NCI-H1694 (cell line): ENCODE measurements around the gene TRIM41.
"Not testable (repeated sequence)": the region's sequence is repeated elsewhere in the genome, so short reads cannot be mapped to it uniquely, and the experiment has no call there.

ENCODE experiments used
- DNase-seq: peaks from one replicate; lab custom pipeline; 2025; lab: John Stamatoyannopoulos, UW

TRIM41 gene

GRCh38 chr5:181210698-181211097 is 12.4 kb upstream of the TRIM41 start:
- not testable (repeated sequence) for DNase-seq

DNA sequence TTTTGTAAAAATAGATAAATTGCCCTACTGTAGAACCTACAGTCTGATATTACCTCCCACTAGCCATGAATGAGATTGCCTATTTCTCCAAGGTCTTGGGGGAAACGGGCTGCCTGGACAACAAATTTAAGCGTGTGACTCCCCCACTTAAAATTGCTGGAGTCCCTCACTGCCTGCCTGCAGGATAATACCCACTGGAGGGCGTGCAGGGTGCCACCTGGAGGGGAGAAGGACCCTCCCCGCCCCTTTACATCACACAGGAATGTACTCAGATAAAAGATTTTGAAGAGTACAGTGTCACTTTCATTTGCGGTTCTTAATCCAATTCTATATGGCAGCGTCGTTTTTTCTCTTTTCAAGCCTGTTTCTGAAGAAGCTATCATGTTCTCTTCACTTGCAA is 11.9 kb upstream of the TRIM41 start:
- no peak for DNase-seq

GRCh38 chr5:181212080-181212479 is 11.0 kb upstream of the TRIM41 start:
- DNase-seq: no peak

DNA sequence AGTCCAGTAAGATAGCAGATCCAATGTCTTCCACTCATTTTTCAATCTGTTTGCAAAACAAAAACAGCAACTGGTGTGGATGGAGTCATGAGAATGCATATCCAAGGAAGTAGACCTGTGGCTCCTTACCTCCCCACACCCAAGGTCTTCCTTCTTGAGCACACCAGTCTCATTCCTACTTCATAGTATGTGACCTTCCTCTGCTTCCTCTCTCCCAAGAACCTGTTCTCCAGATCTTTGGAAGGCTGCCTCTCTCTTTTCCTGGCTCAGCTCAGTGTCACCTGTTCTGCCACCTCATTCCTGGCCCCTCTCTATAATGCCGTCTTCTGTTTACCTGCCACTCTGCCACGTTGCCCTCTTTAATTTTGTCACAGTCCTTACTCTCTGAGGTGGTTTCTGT is 10.1 kb upstream of the TRIM41 start:
- no peak for DNase-seq

GRCh38 chr5:181214249-181214648 is 8.8 kb upstream of the TRIM41 start:
- not testable (repeated sequence) for DNase-seq

GRCh38 chr5:181215997-181216989 is 6.8 kb upstream of the TRIM41 start:
- DNase-seq: no peak

DNA sequence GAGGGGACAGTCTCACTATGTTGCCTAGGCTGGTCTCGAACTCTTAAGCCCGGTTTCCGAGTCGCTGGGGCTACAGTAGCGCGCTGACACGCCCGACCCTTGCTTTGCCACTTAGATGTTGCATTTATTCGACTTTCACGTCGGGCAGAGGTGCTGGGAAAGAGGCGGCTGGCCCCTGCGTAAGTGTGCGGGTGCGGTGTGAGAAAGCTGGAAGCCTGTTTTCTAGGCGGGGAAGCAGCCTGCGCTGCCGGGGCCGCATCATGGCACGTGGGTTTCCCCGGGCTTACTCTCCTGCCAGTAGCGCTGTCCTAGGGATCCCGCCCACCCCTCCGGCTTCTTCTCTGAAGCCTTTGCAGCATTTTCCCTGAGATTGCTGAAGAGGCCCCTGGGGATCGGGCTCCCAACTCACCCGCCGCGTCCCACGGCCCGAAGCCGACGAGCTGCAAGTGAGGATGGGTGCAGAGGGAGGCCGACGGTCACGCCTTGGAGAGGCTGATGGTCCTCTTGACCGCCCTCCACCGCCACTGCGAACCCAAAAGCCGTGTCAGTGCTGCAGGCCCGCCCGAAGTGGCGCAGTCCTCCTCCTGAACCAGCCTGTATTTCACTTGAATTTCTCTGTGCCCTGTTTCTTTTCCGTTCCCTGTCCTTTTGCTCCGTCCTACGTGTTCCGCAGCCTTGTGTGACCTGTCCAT is 5.8 kb upstream of the TRIM41 start:
- DNase-seq: no peak

GRCh38 chr5:181217803-181218062 is 5.3 kb upstream of the TRIM41 start:
- no peak for DNase-seq

GRCh38 chr5:181218795-181219124 is 4.3 kb upstream of the TRIM41 start:
- DNase-seq: no peak

DNA sequence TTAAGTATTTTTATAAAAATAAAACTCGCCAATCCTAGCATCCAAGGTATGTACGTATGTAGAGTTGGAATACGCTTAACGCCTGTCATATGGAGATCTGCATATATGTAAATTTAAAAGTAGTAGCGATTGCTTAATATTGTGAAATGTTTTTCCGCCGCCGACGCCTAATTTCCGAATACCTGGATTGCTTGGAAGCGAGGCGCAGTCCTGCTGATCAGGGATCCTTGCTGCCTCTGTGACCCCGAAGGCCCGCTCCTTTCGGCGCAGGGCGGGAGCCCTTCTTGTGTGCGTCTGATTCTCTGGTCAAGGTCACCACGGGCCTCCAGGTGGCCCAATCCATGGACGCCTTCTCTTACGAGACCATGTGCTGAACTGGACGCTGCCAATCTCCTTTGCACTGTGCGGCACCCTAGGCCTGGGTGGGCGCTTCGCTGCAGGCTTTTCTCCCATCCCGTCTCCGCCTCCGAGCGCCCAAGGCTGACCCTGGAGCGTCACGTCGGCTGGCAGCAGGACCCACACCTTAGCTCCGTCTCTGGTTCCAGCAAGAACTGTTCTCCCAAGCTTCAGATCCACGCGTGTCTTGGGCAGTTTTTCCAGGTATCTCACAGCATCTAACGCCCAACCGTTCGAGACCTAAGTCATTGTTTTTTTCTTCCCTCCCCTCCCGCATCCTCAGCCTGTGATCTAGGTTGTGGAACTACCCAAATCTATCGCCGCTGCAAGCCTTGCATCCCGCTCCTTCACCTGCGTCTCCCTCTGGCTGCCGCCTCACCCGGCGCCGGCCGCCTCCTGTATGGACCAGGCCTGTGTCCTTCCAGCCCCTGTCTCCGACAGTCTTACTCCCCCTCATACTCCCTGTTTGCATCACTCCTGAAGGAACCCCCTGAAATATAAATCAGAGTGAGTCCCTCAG is 3.6 kb upstream of the TRIM41 start:
- DNase-seq: no peak

DNA sequence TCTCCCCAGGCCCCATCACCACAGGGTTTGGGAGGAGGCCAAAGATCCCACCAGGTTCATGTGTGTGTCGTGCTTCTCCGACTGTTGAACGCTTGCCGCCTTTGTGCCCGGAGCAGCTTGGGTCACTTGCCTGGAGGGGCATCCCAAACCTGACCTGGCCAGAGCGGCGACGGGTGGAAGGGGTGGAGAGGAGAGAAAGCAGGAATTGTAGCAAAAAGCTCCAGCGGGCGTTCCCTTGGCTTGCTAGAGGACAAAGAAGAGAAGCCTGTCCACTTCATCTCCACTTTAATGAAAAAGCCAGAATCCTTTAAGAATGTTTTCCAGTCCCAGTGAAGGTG is 2.9 kb upstream of the TRIM41 start:
- no peak for DNase-seq

GRCh38 chr5:181221105-181221791 is 1.8 kb upstream of the TRIM41 start:
- no peak for DNase-seq

GRCh38 chr5:181221792-181222629 is 1.1 kb upstream of the TRIM41 start:
- no peak for DNase-seq

DNA sequence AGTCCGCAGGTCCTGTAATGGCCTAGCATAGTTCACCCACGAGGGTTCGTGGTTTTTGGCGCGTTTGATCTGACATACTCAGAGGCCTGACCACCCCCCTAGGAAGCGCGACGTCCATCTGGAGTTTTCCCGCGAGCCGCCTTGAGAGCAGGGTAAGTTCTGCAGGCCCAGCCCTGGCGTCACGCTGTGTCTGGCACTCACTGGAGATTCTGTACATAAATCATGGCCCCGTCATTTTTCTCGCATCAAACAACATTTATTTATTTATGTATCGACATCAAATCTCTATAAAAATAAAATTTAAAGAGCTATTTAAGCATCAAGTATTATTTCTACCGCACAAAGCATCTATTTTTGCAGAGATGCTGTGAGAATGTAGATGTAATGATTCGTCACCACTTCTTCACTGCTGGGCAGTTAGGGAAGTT is 437 bp upstream of the TRIM41 start:
- no peak for DNase-seq

GRCh38 chr5:181223729-181224389 is 778 bp downstream of the TRIM41 start:
- no peak for DNase-seq

DNA sequence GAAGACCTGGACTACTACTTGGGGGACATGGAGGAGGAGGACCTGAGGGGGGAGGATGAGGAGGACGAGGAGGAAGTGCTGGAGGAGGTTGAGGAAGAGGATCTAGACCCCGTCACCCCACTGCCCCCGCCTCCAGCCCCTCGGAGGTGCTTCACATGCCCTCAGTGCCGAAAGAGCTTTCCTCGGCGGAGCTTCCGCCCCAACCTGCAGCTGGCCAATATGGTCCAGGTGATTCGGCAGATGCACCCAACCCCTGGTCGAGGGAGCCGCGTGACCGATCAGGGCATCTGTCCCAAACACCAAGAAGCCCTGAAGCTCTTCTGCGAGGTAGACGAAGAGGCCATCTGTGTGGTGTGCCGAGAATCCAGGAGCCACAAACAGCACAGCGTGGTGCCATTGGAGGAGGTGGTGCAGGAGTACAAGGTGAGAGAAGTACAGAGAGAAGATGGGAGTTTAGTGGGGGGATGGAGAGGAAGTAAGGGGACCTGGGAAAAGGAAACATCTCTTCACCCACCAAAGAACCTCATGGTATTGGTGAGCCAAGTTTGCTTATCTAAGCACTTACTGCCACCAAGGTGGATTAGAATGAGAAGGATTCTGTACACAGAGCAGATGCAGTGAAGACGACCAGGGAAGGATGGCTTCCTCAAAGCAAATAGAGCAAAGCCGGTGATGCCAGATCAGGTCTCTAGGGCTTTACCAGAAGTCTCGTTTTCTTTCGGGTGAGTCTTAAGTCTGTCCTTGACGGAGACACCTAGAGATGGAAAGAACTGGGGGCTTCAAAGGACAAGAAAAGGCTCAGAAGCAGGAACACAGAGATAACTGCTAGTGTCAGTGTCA is 1.5 kb downstream of the TRIM41 start:
- DNase-seq: no peak

DNA sequence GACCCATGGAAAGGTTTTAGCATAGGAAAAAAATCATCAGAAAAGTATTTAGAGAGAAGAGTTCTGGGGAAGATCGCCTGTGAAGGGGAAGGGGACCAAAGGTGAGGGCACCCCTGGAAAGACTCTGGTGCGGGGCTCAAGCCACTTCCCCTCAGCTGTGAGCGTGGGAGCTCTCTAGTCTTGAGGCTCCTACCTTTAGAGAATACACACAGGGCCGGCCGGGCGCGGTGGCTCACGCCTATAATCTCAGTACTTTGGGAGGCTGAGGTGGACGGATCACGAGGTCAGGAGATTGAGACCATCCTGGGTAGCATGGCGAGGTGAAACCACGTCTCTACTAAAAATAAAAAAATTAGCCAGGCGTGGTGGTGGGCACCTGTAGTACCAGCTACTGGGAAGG is 6.9 kb downstream of the TRIM41 start:
- no peak for DNase-seq

- DNase-seq: no peak
Measured at GRCh38 chr5:181230551-181230950, 7.5 kb downstream of the TRIM41 start.

DNA sequence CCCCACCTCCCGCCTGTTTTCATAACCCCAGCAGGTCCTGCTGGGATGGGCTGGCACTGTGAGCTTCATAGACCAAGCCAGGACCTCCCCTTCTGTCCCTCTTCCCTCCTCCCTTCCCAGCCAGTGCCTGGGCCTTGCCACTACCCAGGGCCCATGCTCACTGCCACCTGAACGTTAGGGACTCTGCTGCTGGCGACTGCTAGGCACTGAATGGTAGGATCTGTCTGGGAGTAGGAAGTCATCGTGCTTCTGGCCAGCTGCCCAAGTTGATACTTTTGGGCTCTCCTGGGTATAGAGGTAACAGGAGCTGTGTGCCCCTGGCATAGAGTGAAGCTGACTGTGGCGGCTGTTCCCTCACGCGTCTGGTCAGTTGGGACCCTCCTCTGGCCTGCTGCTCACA is 8.4 kb downstream of the TRIM41 start:
- DNase-seq: no peak

GRCh38 chr5:181232593-181232992 is 9.5 kb downstream of the TRIM41 start:
- DNase-seq: no peak
